HL-60 (cell line): ENCODE results near the gene FAM78B.

ENCODE experiments used
- POLR2AphosphoS5 ChIP-seq: IDR thresholded peaks from 2 replicates; pipeline ENCODE4 v1.6.1; 2012; ENCODE audit warnings: low read depth
- TF ChIP-seq, protein P1 (sequence below): IDR thresholded peaks from one replicate; pipeline ENCODE4 v1.5.1; 2011; ENCODE audit warnings: low read length, control low read depth, inconsistent platforms; ENCODE audit not compliant: insufficient read depth
- TF ChIP-seq, protein P2 (sequence below): IDR thresholded peaks from 2 replicates; pipeline ENCODE4 v1.6.1; 2012; ENCODE audit warnings: low read depth; ENCODE audit not compliant: insufficient replicate concordance

DNA sequence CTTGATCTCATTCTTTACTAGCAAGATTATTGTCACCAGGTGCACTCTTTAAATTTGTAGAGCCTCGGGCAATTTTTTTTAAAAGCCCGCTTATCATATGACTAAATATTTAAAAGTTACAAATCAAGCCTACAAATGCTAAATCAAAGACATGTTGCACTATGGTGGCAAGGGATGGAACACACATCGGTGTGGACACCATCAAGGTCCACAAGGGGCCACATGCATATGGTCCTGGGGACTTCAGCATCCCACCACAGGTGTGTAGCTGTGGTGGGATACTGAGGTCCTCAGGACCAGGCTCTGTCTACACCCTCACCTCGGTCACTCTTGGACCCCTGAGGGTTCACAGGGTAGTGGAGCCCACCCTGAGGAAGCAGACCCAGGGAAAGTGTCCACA, 45.8 kb downstream of the FAM78B start:
- TF ChIP-seq, protein P1, sequence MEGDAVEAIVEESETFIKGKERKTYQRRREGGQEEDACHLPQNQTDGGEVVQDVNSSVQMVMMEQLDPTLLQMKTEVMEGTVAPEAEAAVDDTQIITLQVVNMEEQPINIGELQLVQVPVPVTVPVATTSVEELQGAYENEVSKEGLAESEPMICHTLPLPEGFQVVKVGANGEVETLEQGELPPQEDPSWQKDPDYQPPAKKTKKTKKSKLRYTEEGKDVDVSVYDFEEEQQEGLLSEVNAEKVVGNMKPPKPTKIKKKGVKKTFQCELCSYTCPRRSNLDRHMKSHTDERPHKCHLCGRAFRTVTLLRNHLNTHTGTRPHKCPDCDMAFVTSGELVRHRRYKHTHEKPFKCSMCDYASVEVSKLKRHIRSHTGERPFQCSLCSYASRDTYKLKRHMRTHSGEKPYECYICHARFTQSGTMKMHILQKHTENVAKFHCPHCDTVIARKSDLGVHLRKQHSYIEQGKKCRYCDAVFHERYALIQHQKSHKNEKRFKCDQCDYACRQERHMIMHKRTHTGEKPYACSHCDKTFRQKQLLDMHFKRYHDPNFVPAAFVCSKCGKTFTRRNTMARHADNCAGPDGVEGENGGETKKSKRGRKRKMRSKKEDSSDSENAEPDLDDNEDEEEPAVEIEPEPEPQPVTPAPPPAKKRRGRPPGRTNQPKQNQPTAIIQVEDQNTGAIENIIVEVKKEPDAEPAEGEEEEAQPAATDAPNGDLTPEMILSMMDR: no peak
- TF ChIP-seq POLR2AphosphoS5: no peak
- TF ChIP-seq, protein P2, sequence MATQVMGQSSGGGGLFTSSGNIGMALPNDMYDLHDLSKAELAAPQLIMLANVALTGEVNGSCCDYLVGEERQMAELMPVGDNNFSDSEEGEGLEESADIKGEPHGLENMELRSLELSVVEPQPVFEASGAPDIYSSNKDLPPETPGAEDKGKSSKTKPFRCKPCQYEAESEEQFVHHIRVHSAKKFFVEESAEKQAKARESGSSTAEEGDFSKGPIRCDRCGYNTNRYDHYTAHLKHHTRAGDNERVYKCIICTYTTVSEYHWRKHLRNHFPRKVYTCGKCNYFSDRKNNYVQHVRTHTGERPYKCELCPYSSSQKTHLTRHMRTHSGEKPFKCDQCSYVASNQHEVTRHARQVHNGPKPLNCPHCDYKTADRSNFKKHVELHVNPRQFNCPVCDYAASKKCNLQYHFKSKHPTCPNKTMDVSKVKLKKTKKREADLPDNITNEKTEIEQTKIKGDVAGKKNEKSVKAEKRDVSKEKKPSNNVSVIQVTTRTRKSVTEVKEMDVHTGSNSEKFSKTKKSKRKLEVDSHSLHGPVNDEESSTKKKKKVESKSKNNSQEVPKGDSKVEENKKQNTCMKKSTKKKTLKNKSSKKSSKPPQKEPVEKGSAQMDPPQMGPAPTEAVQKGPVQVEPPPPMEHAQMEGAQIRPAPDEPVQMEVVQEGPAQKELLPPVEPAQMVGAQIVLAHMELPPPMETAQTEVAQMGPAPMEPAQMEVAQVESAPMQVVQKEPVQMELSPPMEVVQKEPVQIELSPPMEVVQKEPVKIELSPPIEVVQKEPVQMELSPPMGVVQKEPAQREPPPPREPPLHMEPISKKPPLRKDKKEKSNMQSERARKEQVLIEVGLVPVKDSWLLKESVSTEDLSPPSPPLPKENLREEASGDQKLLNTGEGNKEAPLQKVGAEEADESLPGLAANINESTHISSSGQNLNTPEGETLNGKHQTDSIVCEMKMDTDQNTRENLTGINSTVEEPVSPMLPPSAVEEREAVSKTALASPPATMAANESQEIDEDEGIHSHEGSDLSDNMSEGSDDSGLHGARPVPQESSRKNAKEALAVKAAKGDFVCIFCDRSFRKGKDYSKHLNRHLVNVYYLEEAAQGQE: no peak
